Neural cell (in vitro differentiated cells): ENCODE measurements around the gene NDUFA5. TPM values are rescaled to one million over a fixed set of nuclear protein-coding genes. Genes with fewer than 3 reads are reported as not detected.

Experiments used
- H2AFZ ChIP-seq: fragments of 200-600, 300-800 bp; sonication (generic), shearing (Covaris generic); 2 replicates; pipeline ENCODE4 v1.6.0; 2014; ENCODE audit warnings: low read depth, mild to moderate bottlenecking, antibody characterized with exemption, low read length, moderate library complexity
- H3F3A ChIP-seq: fragments of 200-600 bp; shearing (Covaris generic); 2 replicates; pipeline ENCODE4 v1.6.1; 2016; ENCODE audit warnings: mild to moderate bottlenecking, moderate library complexity, mixed read lengths, antibody characterized with exemption, low read length; ENCODE audit not compliant: insufficient read depth, poor library complexity, severe bottlenecking
- H3K27ac ChIP-seq: fragments of 200-600, 300-800 bp; sonication (generic), shearing (Covaris generic); 2 replicates; pipeline ENCODE4 v1.5.1; 2014; ENCODE audit warnings: mild to moderate bottlenecking, low read length, moderate library complexity
- H3K27me3 ChIP-seq: fragments of 300-800, 200-600 bp; sonication (generic), shearing (Covaris generic); 2 replicates; pipeline ENCODE4 v1.6.0; 2014; ENCODE audit warnings: mild to moderate bottlenecking, low read depth, low read length, moderate library complexity; ENCODE audit not compliant: insufficient read depth
- H3K36me3 ChIP-seq: fragments of 300-800, 200-600 bp; sonication (generic), shearing (Covaris generic); 2 replicates; pipeline ENCODE4 v1.5.1; 2014; ENCODE audit warnings: mild to moderate bottlenecking, antibody characterized with exemption, low read length, moderate library complexity; ENCODE audit not compliant: insufficient read depth
- H3K4me2 ChIP-seq: fragments of 300-800, 200-600 bp; sonication (generic), shearing (Covaris generic); 2 replicates; pipeline ENCODE4 v1.6.0; 2014; ENCODE audit warnings: mild to moderate bottlenecking, low read length
- H3K4me3 ChIP-seq: fragments of 300-800, 200-600 bp; sonication (generic), shearing (Covaris generic); 2 replicates; pipeline ENCODE4 v1.5.1; 2014; ENCODE audit warnings: mild to moderate bottlenecking, low read length, moderate library complexity
- H3K79me2 ChIP-seq: fragments of 200-600 bp; shearing (Covaris generic); replicated peaks from 2 replicates; pipeline ENCODE4 v1.6.0; 2014; ENCODE audit warnings: mild to moderate bottlenecking, low read length, moderate library complexity; ENCODE audit not compliant: insufficient read depth
- H3K9ac ChIP-seq: fragments of 300-800, 200-600 bp; sonication (generic), shearing (Covaris generic); 2 replicates; pipeline ENCODE4 v1.6.1; 2016; ENCODE audit warnings: mild to moderate bottlenecking, low read length, mixed read lengths
- H3K9me2 ChIP-seq: fragments of 200-600 bp; shearing (Covaris generic); 2 replicates; pipeline ENCODE4 v1.6.1; 2016; ENCODE audit warnings: mild to moderate bottlenecking, low read length, mixed read lengths; ENCODE audit not compliant: insufficient read depth
- H3K9me3 ChIP-seq: fragments of 200-600, 300-800 bp; sonication (generic), shearing (Covaris generic); 2 replicates; pipeline ENCODE4 v1.6.1; 2016; ENCODE audit warnings: mild to moderate bottlenecking, mixed run types, low read length, moderate library complexity, mixed read lengths
- H4K20me1 ChIP-seq: fragments of 200-600 bp; shearing (Covaris generic); 2 replicates; pipeline ENCODE4 v1.6.1; 2016; ENCODE audit warnings: mild to moderate bottlenecking, mixed run types; ENCODE audit not compliant: insufficient read depth
- CTCF ChIP-seq: fragments of 450-650 bp; IDR thresholded peaks from 2 replicates; pipeline ENCODE4 v1.5.1; 2014; ENCODE audit warnings: antibody characterized with exemption, mild to moderate bottlenecking, moderate library complexity; ENCODE audit not compliant: poor library complexity, severe bottlenecking
- EP300 ChIP-seq: fragments of 450-650 bp; conservative IDR thresholded peaks from 2 replicates; pipeline ENCODE4 v1.6.1; 2014; ENCODE audit warnings: antibody characterized with exemption, mild to moderate bottlenecking, moderate library complexity; ENCODE audit not compliant: poor library complexity, severe bottlenecking
- EZH2 ChIP-seq: fragments of 200-600, 300-800 bp; shearing (Covaris generic), sonication (generic); IDR thresholded peaks from 2 replicates; pipeline ENCODE4 v1.6.1; 2014; ENCODE audit warnings: antibody characterized with exemption, low read length, borderline replicate concordance, mild to moderate bottlenecking; ENCODE audit not compliant: insufficient read depth, poor library complexity, severe bottlenecking
- MXI1 ChIP-seq: fragments of 450-650 bp; conservative IDR thresholded peaks from 2 replicates; pipeline ENCODE4 v1.6.1; 2014; ENCODE audit warnings: antibody characterized with exemption, mild to moderate bottlenecking; ENCODE audit not compliant: poor library complexity, severe bottlenecking
- POLR2AphosphoS5 ChIP-seq: IDR thresholded peaks from 2 replicates; pipeline ENCODE4 v1.6.1; 2012
- RAD21 ChIP-seq: fragments of 450-650 bp; conservative IDR thresholded peaks from 2 replicates; pipeline ENCODE4 v1.6.1; 2014; ENCODE audit warnings: antibody characterized with exemption, mild to moderate bottlenecking, moderate library complexity
- REST ChIP-seq: IDR thresholded peaks from 2 replicates; pipeline ENCODE4 v1.6.1; 2012; ENCODE audit warnings: borderline replicate concordance
- SMC3 ChIP-seq: fragments of 450-650 bp; conservative IDR thresholded peaks from 2 replicates; pipeline ENCODE4 v1.6.1; 2014; ENCODE audit warnings: antibody characterized with exemption, mild to moderate bottlenecking, moderate library complexity; ENCODE audit not compliant: poor library complexity
- TAF1 ChIP-seq: IDR thresholded peaks from 2 replicates; pipeline ENCODE4 v1.6.1; 2012; ENCODE audit warnings: low read depth
- polyA plus RNA-seq: library from polyadenylated mRNA; depleted of rRNA; stranded (reverse); fragments of >200 nt; gene quantifications from 2 replicates; pipeline ENCODE4 v1.2.3, GENCODE V29; 2014

Gene NDUFA5
- polyA plus RNA-seq, 1 donor from 2014 or later = 406 TPM

DNA sequence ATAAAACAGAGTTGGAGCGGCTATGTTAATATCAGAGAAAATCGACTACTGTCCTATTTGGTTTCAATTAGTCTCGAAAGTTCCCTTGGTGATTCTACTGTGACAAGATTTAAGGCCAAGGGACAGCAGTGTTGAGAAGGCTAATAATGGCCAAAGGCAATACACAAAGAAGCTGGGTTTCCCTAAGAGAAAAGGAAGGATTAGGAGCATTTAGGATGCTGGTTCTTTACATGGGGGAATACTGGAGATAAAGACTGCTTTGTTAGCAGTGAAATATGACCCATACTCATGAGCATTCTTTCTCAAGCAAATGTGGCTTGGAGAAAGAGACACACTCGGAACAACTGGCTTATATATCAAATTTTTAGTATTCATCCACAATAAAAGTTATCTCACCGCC, 55.4 kb downstream of the NDUFA5 start:
- no peak overlapping the region for H3K4me3 ChIP-seq
- no peak overlapping the region for H3K27ac ChIP-seq
- no peaks in the 10 kb centered on the region for H3K36me3 ChIP-seq
- H3K9me2 ChIP-seq = no peaks in the 10 kb centered on the region
- no peaks in the 10 kb centered on the region for H3K9me3 ChIP-seq
- H3K4me2 ChIP-seq = no peak overlapping the region
- no peaks in the 10 kb centered on the region for H3K27me3 ChIP-seq
- no peaks in the 10 kb centered on the region for H3K79me2 ChIP-seq
- H3K9ac ChIP-seq = no peak overlapping the region
- H2AFZ ChIP-seq = no peak overlapping the region
- no peaks in the 10 kb centered on the region for H4K20me1 ChIP-seq
- no peak for TF ChIP-seq CTCF
- no peak for TF ChIP-seq TAF1
- no peak for TF ChIP-seq EZH2
- TF ChIP-seq POLR2AphosphoS5 = no peak
- TF ChIP-seq RAD21 = no peak
- no peak for TF ChIP-seq MXI1
- no peak for TF ChIP-seq EP300
- TF ChIP-seq REST = no peak
- TF ChIP-seq SMC3 = no peak
- H3F3A ChIP-seq = no peaks in the 10 kb centered on the region

GRCh38 chr7:123500878-123501489, 56.6 kb downstream of the NDUFA5 start:
- H3K79me2 ChIP-seq = no peaks in the 10 kb centered on the region
- no peaks in the 10 kb centered on the region for H4K20me1 ChIP-seq
- H3K36me3 ChIP-seq = no peaks in the 10 kb centered on the region
- H3K4me2 ChIP-seq = no peak overlapping the region
- no peaks in the 10 kb centered on the region for H3K9me2 ChIP-seq
- no peak overlapping the region for H3K9ac ChIP-seq
- H2AFZ ChIP-seq = no peak overlapping the region
- TF ChIP-seq MXI1 (no peak), REST (no peak), SMC3 (no peak)
- H3K4me3 ChIP-seq = no peak overlapping the region
- no peaks in the 10 kb centered on the region for H3F3A ChIP-seq
- no peaks in the 10 kb centered on the region for H3K9me3 ChIP-seq
- no peak overlapping the region for H3K27ac ChIP-seq
- no peaks in the 10 kb centered on the region for H3K27me3 ChIP-seq
